Measurements from ENCODE around the gene ZIC1. TPM values are rescaled to one million over a fixed set of nuclear protein-coding genes. Genes with fewer than 3 reads are reported as not detected.

The ZIC1 gene
- total RNA-seq, 4 donors from 2014 or later = not detected

DNA sequence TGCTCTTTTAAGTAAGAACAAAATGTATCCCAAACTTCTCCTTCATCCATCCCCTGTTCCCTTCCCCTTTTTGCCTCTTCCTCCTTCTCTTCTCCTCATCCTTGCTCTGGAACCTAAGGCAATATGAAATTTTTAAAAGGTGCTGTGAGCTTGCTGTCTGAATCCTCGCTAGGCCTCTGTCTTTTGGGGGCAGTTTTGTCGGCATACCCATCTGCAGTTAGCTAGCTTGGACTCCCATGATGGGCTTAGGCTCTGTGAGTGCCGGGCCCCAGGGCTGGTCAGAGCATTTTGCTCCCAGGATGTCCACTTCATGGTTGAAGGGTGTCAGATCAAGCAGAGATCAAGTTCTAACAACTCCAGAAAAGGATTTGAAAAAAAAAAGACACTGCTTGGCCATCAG is 18.6 kb downstream of the ZIC1 start:
- H3K9me3 ChIP-seq = no peaks in the 10 kb centered on the region
- H3K36me3 ChIP-seq = no peaks in the 10 kb centered on the region
- 32 to 38% methylated on average over 1 to 3 of the region's 3 CpGs for WGBS, 2 donors
- peaks cover 0 to 72% (median 22%) of the 10 kb centered on the region in 4 donors for H3K27me3 ChIP-seq
- no peak for DNase-seq
- TF ChIP-seq, protein P1, sequence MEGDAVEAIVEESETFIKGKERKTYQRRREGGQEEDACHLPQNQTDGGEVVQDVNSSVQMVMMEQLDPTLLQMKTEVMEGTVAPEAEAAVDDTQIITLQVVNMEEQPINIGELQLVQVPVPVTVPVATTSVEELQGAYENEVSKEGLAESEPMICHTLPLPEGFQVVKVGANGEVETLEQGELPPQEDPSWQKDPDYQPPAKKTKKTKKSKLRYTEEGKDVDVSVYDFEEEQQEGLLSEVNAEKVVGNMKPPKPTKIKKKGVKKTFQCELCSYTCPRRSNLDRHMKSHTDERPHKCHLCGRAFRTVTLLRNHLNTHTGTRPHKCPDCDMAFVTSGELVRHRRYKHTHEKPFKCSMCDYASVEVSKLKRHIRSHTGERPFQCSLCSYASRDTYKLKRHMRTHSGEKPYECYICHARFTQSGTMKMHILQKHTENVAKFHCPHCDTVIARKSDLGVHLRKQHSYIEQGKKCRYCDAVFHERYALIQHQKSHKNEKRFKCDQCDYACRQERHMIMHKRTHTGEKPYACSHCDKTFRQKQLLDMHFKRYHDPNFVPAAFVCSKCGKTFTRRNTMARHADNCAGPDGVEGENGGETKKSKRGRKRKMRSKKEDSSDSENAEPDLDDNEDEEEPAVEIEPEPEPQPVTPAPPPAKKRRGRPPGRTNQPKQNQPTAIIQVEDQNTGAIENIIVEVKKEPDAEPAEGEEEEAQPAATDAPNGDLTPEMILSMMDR (IDR thresholded peaks at IDR 0.05) = no peak
- TF ChIP-seq POLR2A (IDR thresholded peaks at IDR 0.05) = no peak
- intact Hi-C loops (cut with DNase I) = no loop called here
- H3K27ac ChIP-seq = no peak overlapping the region
- H3K4me1 ChIP-seq = peaks cover 0 to 11% (median 0%) of the 10 kb centered on the region in 3 donors
- H3K4me3 ChIP-seq = no peak overlapping the region

DNA sequence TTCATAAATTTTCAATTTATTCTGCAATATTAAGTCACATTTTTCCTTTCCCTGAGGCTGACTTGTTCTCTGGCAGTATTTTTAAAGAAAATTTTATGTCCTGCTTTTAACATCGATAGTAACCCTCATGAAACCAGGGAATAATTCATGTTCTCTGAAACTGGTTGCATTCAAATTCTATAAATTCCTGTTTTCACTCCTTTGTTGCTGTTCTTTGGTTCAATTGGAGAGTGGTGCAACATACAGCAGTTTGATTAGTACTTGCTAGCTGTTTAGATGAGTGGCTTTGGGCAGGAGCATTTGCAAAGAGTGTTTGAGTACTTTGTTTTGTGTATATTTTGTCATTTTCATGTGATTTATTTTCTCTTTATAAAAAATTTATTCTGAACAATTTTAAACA is 19.2 kb downstream of the ZIC1 start:
- no peaks in the 10 kb centered on the region for H3K9me3 ChIP-seq
- H3K4me1 ChIP-seq = peaks cover 0 to 6% (median 0%) of the 10 kb centered on the region in 3 donors
- 81 to 90% methylated on average over 1 of the region's 1 CpG for WGBS, 2 donors
- H3K27me3 ChIP-seq = peaks cover 0 to 66% (median 16%) of the 10 kb centered on the region in 4 donors
- H3K27ac ChIP-seq = no peak overlapping the region
- no peaks in the 10 kb centered on the region for H3K36me3 ChIP-seq
- no peak for TF ChIP-seq POLR2A (IDR thresholded peaks at IDR 0.05)
- TF ChIP-seq, protein P1 (IDR thresholded peaks at IDR 0.05) = no peak
- DNase-seq = no peak
- no peak overlapping the region for H3K4me3 ChIP-seq
- intact Hi-C loops (cut with DNase I) = no loop called here

DNA sequence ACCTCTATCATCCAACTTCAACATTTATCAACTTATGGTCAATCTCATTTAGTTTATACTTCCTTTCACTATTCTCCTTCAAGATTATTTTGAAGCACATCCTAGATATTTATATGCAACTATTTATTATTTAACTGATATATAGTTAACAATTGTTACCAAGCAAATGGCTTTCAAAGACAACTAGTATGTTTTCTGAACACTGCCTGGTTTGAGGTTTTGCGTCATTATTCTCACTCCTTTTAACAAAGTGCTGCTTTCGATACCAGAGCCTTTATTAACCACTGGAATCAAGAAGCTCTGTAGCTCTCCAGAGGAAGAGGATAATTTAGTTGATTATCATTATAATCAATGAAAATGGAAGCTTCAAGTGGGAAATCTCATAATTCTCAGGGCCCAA is 19.6 kb downstream of the ZIC1 start:
- peaks cover 0 to 62% (median 12%) of the 10 kb centered on the region in 4 donors for H3K27me3 ChIP-seq
- DNase-seq = no peak

DNA sequence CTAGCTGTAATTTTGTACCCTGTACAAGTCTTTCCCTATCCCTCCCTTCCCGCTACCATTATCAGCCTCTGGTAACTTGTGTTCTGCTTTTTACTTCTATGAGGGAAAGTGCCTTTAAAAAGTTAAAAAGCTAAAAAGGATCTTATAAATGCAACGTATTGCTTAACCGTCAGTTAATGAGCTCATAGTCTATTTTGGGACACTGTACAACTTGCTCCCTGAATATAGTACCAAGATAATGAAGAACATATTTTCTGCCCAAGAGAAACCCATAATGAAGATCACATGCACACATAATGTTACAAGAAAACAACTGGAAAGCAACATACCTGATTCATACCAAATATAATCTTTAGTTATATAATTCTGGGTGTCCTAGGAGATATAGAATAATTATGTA is 22.6 kb downstream of the ZIC1 start:
- DNase-seq = no peak
- no peaks in the 10 kb centered on the region for H3K4me1 ChIP-seq
- no peaks in the 10 kb centered on the region for H3K9me3 ChIP-seq
- no peaks in the 10 kb centered on the region for H3K36me3 ChIP-seq
- H3K27ac ChIP-seq = no peak overlapping the region
- peaks cover 0 to 32% (median 0%) of the 10 kb centered on the region in 4 donors for H3K27me3 ChIP-seq
- intact Hi-C loops (cut with DNase I) = no loop called here
- TF ChIP-seq POLR2A (IDR thresholded peaks at IDR 0.05) = no peak
- TF ChIP-seq, protein P1 (IDR thresholded peaks at IDR 0.05) = no peak
- H3K4me3 ChIP-seq = no peak overlapping the region
- WGBS, 2 donors = 62 to 67% methylated on average over 3 of the region's 3 CpGs

More for the DNA sequence above, 19.6 kb downstream of the ZIC1 start:
- H3K4me3 ChIP-seq = no peak overlapping the region
- no peak overlapping the region for H3K27ac ChIP-seq
- no peak for TF ChIP-seq POLR2A (IDR thresholded peaks at IDR 0.05)
- TF ChIP-seq, protein P1 (IDR thresholded peaks at IDR 0.05) = no peak
- no peaks in the 10 kb centered on the region for H3K36me3 ChIP-seq
- H3K4me1 ChIP-seq = peaks cover 0 to 5% (median 0%) of the 10 kb centered on the region in 3 donors
- WGBS, 2 donors = 86 to 100% methylated on average over 2 of the region's 2 CpGs
- intact Hi-C loops (cut with DNase I) = no loop called here
- no peaks in the 10 kb centered on the region for H3K9me3 ChIP-seq

DNA sequence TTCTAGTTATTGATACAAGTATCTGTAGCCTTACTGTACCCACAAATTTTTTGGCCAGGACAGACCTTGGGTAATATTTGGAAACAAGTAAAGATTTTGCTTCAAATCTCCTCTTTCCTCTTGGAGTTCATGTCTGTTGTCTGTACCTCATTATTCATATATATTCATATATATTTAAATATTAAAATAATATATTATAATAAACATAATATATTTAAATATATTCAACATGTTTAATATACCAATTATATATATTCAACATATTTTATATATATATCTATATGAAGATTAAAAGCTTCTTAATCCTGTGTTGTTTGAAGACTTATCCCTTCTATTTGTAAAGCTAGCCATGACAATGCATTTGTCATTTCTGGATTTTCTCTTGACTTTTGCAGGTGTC is 38.1 kb downstream of the ZIC1 start:
- Histone ChIP-seq H3K4me3 (no peak overlapping the region), H3K9me3 (peaks cover 0 to 3% (median 0%) of the 10 kb centered on the region in 3 donors), H3K27me3 (no peaks in the 10 kb centered on the region), H3K27ac (no peak overlapping the region), H3K4me1 (no peaks in the 10 kb centered on the region), H3K36me3 (no peaks in the 10 kb centered on the region)
- DNase-seq = no peak
- TF ChIP-seq, protein P1 (IDR thresholded peaks at IDR 0.05) = no peak
- TF ChIP-seq POLR2A (IDR thresholded peaks at IDR 0.05) = no peak
- intact Hi-C loops (cut with DNase I) = no loop called here
